Mammary epithelial cell (primary cell): ENCODE data around the gene GRM4.

Source experiments
- EZH2 ChIP-seq: IDR thresholded peaks from 2 replicates; pipeline ENCODE4 v1.6.1; 2012; ENCODE audit warnings: low read length, inconsistent platforms, borderline replicate concordance
- TF ChIP-seq, protein P1 (sequence below), 2 donors: IDR thresholded peaks in 1 of 2; conservative IDR thresholded peaks in 1 of 2; 2 replicates each; pipeline ENCODE4 v1.5.1; 2011 to 2012; ENCODE audit warnings: inconsistent platforms in 2 of 2, low read length in 2 of 2, mild to moderate bottlenecking in 2 of 2, control low read depth in 1 of 2, low read depth in 1 of 2; ENCODE audit not compliant: insufficient read depth in 1 of 2; ENCODE audit errors: extremely low read depth in 1 of 2

DNA sequence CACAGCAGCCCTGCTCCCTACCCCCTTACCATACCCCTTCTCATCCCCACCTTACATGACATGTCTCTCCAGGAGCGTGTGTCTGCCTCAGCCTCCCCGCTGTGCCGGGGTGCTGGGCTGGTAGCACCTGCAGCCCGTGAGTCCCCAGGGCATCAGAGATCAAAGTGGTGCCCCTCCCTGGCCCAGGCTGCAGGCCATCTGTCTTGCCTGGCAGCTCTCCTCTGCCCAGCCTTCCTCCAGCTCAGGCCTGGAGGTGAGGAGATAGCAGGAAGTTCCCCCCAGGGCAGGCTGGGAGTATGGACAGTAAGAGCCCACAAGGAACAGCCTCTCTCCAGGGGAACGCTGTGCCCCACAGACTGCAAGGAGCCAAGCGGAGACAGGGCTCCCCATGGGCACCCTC lies 35.3 kb downstream of the GRM4 start:
- TF ChIP-seq, protein P1, sequence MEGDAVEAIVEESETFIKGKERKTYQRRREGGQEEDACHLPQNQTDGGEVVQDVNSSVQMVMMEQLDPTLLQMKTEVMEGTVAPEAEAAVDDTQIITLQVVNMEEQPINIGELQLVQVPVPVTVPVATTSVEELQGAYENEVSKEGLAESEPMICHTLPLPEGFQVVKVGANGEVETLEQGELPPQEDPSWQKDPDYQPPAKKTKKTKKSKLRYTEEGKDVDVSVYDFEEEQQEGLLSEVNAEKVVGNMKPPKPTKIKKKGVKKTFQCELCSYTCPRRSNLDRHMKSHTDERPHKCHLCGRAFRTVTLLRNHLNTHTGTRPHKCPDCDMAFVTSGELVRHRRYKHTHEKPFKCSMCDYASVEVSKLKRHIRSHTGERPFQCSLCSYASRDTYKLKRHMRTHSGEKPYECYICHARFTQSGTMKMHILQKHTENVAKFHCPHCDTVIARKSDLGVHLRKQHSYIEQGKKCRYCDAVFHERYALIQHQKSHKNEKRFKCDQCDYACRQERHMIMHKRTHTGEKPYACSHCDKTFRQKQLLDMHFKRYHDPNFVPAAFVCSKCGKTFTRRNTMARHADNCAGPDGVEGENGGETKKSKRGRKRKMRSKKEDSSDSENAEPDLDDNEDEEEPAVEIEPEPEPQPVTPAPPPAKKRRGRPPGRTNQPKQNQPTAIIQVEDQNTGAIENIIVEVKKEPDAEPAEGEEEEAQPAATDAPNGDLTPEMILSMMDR (conservative IDR thresholded peaks at IDR 0.05 in 1 of 2, IDR thresholded peaks at IDR 0.05 in 1 of 2; ENCODE audit: extremely low read depth in 1 of 2, insufficient read depth in 1 of 2, low read depth in 1 of 2, low read length in 2 of 2): no peak
- TF ChIP-seq EZH2: no peak
